Measurements from ENCODE around the gene NEDD4L. TPM values are rescaled to one million over a fixed set of nuclear protein-coding genes. Genes with fewer than 3 reads are reported as not detected.

The NEDD4L gene
- total RNA-seq, 1 experiment from 2014 or later, result 31.7 TPM

DNA sequence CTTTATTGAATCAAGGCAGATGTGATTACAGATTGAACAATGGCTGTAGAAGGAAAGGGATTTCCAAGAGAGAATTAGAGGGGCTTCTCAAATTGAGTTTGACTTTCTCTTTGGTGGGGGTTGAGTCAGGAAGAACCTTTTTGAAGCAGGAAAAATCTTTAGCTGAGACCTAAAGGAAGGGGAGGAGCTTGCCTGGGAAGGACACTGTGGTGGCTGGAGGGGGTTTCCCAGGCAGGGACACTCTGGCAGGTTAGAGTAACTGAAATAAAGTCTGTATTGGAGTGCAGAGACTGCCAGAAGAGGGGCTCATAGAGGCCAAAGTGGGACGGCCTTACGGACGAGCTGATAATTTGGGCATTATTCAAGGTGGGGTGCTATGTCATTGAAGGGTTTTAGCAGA lies 69.3 kb downstream of the NEDD4L start:
- Histone ChIP-seq H3K27ac (no peak overlapping the region), H3K27me3 (replicated peaks) (no peaks in the 10 kb centered on the region), H3K4me3 (no peak overlapping the region), H3K9me3 (replicated peaks) (no peaks in the 10 kb centered on the region), H3K4me1 (replicated peaks) (0 out of 2 replicates have a peak, but pooled peaks cover 6% of the 10 kb centered on the region), H3K36me3 (no peaks in the 10 kb centered on the region)
- no peak for DNase-seq (ENCODE audit: low read depth in 1 of 2, low spot score in 2 of 2)

DNA sequence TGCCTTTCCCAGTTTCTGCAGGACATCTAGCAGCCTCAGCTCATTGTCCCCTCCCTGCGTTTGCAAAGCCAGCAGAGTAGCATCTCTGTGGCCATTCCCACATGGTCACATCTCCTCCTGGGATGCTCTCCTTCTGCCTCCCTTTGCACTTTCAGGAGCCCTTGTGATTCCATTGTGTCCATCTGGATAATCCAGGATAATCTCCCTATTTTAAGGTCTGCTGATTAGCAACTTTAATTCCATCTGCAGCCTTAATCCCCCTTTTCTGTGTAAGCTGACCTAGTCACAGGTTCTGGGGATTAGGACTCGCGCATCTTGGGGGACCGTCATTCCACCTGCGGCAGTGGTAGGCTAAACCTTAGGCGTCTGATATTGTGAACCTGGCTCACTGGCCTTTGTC lies 70.7 kb downstream of the NEDD4L start:
- H3K27me3 ChIP-seq (replicated peaks), result no peaks in the 10 kb centered on the region
- H3K4me1 ChIP-seq (replicated peaks), result 0 out of 2 replicates have a peak, but pooled peaks cover 6% of the 10 kb centered on the region
- H3K36me3 ChIP-seq, result no peaks in the 10 kb centered on the region
- H3K27ac ChIP-seq, result no peak overlapping the region
- H3K9me3 ChIP-seq (replicated peaks), result no peaks in the 10 kb centered on the region
- no peak overlapping the region for H3K4me3 ChIP-seq
- DNase-seq (ENCODE audit: low read depth in 1 of 2, low spot score in 2 of 2), result no peak

DNA sequence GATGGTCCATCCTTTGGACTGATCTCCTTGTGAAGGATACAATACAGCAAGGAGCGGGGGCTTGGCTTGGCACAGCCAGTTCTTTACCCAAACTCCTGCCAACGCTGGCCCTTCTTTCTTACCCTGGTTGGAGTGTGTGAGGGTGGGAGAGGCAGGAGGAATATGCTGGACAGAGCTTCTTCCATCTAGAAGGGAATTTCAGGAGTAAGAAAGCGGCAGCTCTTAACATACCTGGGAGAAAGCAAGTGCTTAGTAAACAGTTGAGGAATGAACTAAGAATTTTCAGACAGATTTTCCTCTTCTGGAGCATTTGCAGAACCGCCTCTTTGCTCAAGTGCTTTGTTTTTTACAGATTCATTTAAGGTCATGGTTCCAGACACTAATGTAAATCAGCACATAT lies 72.8 kb downstream of the NEDD4L start:
- no peaks in the 10 kb centered on the region for H3K9me3 ChIP-seq (replicated peaks)
- no peak for DNase-seq (ENCODE audit: low read depth in 1 of 2, low spot score in 2 of 2)
- H3K4me1 ChIP-seq (replicated peaks), result 0 out of 2 replicates have a peak, but pooled peaks cover 8% of the 10 kb centered on the region

DNA sequence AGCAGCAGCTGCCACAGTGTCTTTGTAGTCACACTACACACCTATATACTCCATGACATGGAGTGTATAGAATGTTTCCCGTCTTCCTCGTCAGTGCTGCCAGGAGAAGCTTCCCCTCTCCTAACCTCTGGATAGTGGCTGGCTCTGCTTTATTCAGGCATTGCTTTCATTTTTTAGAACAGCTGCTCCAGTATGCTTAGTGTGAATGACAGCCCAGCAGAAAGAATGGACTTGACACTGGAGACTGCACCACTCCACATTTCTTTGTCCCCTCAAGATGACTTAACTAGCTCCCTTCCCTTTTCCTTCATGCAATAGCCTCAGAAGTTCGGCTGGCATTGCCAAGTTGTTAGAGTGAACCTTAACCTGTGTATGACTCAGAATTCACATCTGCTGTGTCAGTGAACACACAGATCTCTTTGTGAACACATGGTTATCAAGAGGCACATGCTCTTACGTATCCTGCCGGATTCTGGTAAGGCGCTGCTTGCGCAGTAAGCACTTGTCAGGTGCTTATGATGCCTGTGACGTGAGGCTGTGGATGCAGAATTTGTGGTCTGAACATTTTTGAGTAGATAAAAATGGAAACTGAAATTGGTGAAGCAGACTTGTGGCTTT lies 73.9 kb downstream of the NEDD4L start:
- Histone ChIP-seq H3K4me1 (replicated peaks) (0 out of 2 replicates have a peak, but pooled peaks cover 11% of the 10 kb centered on the region), H3K27ac (no peak overlapping the region), H3K36me3 (no peaks in the 10 kb centered on the region), H3K4me3 (no peak overlapping the region), H3K9me3 (replicated peaks) (no peaks in the 10 kb centered on the region), H3K27me3 (replicated peaks) (no peaks in the 10 kb centered on the region)
- no peak for DNase-seq (ENCODE audit: low read depth in 1 of 2, low spot score in 2 of 2)

More for the DNA sequence above, 72.8 kb downstream of the NEDD4L start:
- H3K4me3 ChIP-seq, result no peak overlapping the region
- H3K36me3 ChIP-seq, result no peaks in the 10 kb centered on the region
- no peaks in the 10 kb centered on the region for H3K27me3 ChIP-seq (replicated peaks)
- H3K27ac ChIP-seq, result no peak overlapping the region

DNA sequence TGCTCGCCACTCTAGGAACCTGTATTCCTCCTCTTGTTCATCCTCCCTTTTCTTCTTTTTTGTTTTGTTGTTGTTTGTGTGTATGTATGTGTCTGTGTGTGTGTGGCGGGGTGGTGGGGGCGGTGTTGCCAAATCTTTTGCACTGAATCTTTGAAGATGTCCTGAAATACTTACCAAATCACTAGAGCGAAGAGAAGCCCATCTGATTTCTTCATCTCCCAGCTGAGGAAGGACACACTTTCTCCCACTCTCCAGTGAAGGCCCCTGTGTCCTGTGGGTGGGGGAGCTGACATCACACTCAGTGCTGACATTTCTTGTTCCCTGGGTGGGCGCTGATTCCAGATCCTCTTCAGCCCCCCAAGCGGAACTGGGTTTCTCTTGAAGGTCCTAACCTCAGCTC lies 74.5 kb downstream of the NEDD4L start:
- no peak for DNase-seq (ENCODE audit: low read depth in 1 of 2, low spot score in 2 of 2)
- Histone ChIP-seq H3K27ac (no peak overlapping the region), H3K36me3 (no peaks in the 10 kb centered on the region), H3K9me3 (replicated peaks) (no peaks in the 10 kb centered on the region), H3K4me1 (replicated peaks) (0 out of 2 replicates have a peak, but pooled peaks cover 11% of the 10 kb centered on the region), H3K27me3 (replicated peaks) (no peaks in the 10 kb centered on the region), H3K4me3 (no peak overlapping the region)

DNA sequence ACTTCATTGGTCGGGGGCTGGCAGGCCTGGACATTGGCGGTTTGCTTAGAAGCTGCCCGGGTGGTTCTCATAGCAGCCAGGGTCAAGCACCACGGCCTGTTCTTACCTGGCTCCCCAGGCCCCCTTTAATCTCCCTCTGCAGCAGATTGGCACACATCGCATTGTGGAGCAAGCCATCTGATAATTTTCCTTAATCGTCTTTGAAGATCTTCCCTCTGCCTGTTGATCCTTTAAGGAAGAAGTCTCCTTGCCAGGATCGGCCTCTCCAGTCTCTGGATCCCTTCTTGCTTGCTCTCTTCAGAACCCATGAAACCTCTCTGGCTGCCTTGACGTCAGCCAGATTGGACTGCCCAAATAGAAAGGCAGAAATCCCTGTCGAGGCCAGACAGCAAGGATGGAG lies 75.8 kb downstream of the NEDD4L start:
- no peak overlapping the region for H3K4me3 ChIP-seq
- H3K4me1 ChIP-seq (replicated peaks), result 0 out of 2 replicates have a peak, but pooled peaks cover 11% of the 10 kb centered on the region
- no peaks in the 10 kb centered on the region for H3K27me3 ChIP-seq (replicated peaks)
- H3K9me3 ChIP-seq (replicated peaks), result no peaks in the 10 kb centered on the region
- H3K36me3 ChIP-seq, result no peaks in the 10 kb centered on the region
- DNase-seq (ENCODE audit: low read depth in 1 of 2, low spot score in 2 of 2), result no peak
- H3K27ac ChIP-seq, result no peak overlapping the region

DNA sequence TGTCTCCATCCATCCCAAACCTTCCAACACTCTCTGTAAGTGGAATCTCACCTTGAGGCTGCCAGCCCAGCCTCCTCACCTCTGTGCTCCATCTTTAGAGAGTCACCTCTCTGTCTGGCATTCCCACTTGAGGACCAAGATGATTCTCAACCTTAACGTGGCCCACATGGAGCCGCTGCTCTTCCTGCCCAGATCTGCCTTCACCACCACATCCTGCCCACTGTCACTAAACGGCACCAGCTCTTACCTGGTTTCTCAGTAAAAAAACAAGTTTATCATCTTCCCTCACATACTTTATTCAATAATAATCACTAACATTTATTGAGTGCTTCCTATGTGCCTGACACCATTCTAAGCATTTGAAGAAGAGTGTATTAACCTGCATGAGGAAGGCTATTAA lies 80.4 kb downstream of the NEDD4L start:
- H3K27me3 ChIP-seq (replicated peaks), result no peaks in the 10 kb centered on the region
- DNase-seq (ENCODE audit: low read depth in 1 of 2, low spot score in 2 of 2), result no peak
- peaks cover 3% of the 10 kb centered on the region; the same call in 1 of the 2 replicates for H3K9me3 ChIP-seq (replicated peaks)
- H3K27ac ChIP-seq, result no peak overlapping the region
- 0 out of 2 replicates have a peak, but pooled peaks cover 5% of the 10 kb centered on the region for H3K4me1 ChIP-seq (replicated peaks)
- H3K4me3 ChIP-seq, result no peak overlapping the region
- no peaks in the 10 kb centered on the region for H3K36me3 ChIP-seq

DNA sequence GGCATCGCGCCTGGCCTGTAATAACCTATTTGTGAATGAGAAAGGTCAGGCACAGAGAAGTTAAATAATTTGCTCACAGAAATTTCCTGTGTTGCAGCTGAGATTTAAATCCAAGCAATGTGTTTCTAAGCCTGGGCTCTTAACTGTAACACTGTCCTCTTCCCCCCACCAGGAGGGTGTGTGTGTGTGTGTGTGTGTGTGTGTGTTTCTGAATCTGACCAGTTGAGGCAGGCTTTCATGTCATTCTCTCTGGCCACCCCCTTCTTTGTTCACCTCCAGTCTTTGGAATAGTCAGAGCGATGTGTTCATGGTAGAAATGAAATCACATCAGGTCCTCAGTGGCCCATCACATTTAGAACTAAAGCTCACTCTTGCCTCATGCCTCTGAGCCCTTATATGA lies 81.2 kb downstream of the NEDD4L start:
- Histone ChIP-seq H3K9me3 (replicated peaks) (peaks cover 3% of the 10 kb centered on the region; the same call in 1 of the 2 replicates), H3K27ac (no peak overlapping the region), H3K36me3 (no peaks in the 10 kb centered on the region), H3K4me1 (replicated peaks) (0 out of 2 replicates have a peak, but pooled peaks cover 5% of the 10 kb centered on the region), H3K27me3 (replicated peaks) (no peaks in the 10 kb centered on the region), H3K4me3 (no peak overlapping the region)
- DNase-seq (ENCODE audit: low read depth in 1 of 2, low spot score in 2 of 2), result no peak

DNA sequence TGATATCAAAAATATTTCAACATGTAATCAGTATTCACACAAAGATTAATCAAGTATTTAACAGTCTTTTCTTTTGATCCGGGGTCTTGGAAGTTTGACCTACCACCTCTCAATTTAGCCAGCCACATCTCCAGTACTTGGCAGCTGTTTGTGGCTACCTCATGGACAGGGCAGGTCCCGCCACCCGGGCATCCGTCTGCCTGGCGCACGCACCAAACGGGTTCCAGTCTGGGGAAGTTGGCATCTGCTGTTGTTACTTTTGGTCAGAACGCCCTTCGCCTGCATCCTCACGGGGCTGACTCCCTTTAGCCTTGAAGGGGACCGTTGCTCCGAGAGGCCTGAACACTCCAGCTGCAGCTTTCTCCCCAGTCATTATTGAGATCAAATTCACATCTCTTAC lies 81.7 kb downstream of the NEDD4L start:
- Histone ChIP-seq H3K36me3 (no peaks in the 10 kb centered on the region), H3K27ac (no peak overlapping the region), H3K27me3 (replicated peaks) (no peaks in the 10 kb centered on the region), H3K4me3 (no peak overlapping the region), H3K9me3 (replicated peaks) (peaks cover 3% of the 10 kb centered on the region; the same call in 1 of the 2 replicates), H3K4me1 (replicated peaks) (0 out of 2 replicates have a peak, but pooled peaks cover 5% of the 10 kb centered on the region)
- DNase-seq (ENCODE audit: low read depth in 1 of 2, low spot score in 2 of 2), result no peak

DNA sequence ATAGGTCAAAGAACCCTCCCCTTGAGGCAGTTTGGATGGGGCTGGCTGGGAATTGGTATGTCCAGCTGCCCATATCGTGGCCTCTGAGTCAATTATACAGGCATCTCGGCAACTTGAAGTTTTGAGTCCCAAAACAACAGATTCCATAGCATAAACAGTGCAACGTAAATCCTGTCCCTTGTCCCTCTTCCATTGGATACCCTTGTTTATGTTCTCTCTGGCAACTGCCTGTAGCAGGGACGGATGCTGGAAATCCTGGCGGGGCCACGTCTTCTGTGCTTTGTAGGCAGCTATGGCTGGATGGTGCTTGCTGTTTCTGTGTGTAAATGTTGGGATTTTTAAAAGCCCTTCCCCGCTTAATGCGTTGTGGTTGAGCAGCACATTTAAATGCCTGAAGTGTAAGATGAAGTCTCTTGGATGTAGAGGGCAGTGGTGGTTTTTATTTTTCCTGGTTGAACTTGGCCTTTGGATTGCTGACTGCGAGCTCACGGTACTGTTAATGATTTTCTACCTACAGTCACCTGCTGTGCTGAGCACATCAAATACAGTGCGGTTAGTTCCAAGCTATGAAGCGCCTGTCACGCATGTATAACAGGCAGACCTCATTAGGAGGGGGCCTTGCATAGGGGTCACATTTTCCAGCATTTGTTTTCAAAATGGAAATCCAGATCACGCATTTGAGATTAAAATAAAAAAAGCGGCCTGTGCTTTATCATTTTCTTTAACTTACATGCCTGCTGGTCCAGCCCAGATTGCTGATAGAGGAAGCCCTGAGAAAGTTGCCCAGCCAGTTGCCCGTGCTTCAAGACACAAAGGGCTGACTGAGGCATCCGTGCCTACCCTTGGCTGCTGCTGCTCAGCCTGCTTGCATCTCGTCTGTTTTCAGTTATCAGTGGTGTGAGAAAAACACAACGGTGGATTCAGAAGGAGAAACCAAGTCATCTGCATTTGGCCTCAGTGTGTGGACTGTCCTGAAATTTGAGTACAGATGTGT lies 84.7 kb downstream of the NEDD4L start:
- no peak for DNase-seq (ENCODE audit: low read depth in 1 of 2, low spot score in 2 of 2)
- Histone ChIP-seq H3K27me3 (replicated peaks) (no peaks in the 10 kb centered on the region), H3K36me3 (no peaks in the 10 kb centered on the region), H3K4me1 (replicated peaks) (no peaks in the 10 kb centered on the region), H3K9me3 (replicated peaks) (peaks cover 3% of the 10 kb centered on the region; the same call in 1 of the 2 replicates), H3K27ac (no peak overlapping the region), H3K4me3 (no peak overlapping the region)

DNA sequence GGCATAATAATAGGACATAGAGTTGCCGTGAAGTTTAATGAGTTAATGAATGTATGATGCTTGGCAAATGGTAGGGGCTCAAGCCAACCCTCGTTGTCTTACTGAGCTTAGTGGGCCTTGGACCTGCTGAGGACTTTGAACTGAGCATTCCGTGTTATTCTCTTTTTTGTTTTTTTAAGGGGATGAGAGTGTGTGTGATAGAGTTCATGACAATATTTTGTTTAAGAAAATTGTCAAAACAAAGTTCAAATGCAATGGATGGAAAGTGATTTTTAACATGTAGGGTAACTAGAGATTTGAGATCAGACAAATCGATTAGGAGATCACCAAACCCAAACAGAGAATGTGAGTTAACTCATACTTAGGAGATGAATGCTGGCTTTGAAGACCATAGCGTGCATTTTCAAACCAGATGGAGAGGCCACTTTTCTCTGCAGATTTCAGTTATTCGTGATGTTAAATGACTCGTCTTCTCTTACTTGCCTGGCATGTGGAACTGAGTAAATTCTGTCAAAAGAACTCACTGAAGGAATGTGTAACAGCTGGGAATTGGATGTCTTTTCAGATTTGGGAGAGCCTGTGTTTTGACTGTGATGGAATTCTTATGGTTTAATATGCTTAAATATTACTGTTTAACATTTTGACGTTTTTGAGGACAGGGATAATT lies 88.7 kb downstream of the NEDD4L start:
- Histone ChIP-seq H3K9me3 (replicated peaks) (peaks cover 3% of the 10 kb centered on the region; the same call in 1 of the 2 replicates), H3K4me1 (replicated peaks) (peaks cover 14% of the 10 kb centered on the region), H3K27me3 (replicated peaks) (no peaks in the 10 kb centered on the region), H3K36me3 (no peaks in the 10 kb centered on the region), H3K27ac (no peak overlapping the region), H3K4me3 (no peak overlapping the region)
- DNase-seq (ENCODE audit: low read depth in 1 of 2, low spot score in 2 of 2), result no peak

DNA sequence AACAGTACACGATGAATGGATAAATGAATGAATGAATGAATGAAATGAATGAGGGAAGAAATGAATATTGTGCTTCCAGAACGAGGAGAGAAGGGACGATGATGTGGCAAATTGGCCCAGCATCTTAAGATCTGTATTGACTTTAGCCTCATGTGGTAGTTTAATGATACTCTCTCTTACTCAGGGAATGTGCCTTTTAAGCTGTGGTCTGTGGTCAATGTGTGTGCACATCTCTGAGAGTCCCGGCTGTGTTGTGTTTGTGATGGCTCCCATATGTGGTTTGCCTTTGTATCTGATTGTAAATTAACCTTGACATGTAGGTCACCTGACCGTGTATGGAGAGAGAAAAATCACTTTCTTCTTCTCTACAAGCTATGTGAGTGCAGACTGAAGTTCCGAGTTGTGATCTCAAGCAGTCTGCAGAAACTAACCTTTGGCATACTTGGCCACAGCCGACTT lies 91.2 kb downstream of the NEDD4L start:
- H3K4me3 ChIP-seq, result no peak overlapping the region

DNA sequence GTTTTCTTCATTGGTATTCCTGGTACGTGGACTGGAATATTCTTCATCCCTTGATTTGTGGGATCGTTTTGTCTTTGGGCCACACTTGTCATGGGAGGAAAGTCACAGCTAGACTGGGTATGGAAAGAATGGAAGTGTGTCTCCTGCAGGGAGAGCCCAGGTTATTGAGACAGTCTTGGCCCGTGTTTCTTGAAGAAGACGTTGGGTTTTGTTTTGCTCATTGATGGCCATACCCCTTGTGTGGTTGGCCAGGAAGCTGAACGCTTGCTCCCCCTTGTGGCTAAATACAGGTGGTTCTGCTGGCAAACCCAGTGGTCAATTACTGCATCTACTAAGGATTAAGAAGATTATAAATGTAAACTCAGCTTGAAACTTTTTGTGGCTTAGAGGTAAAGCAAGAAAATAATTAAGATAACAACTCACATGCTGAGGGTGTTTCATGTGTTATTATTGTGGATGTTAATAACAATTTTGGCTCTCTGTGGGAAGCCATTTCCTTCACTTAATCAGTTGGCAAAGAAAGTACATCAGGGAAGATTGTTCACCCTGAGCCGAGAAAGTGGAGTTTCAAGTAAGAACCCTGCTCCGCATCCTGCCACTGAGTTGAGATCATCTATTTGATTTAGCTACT lies 91.8 kb downstream of the NEDD4L start:
- DNase-seq (ENCODE audit: low read depth in 1 of 2, low spot score in 2 of 2), result peak; percentile 59 to 60
- no peaks in the 10 kb centered on the region for H3K36me3 ChIP-seq
- no peaks in the 10 kb centered on the region for H3K27me3 ChIP-seq (replicated peaks)
- H3K9me3 ChIP-seq (replicated peaks), result no peaks in the 10 kb centered on the region
- H3K4me1 ChIP-seq (replicated peaks), result peaks cover 16% of the 10 kb centered on the region
- no peak overlapping the region for H3K27ac ChIP-seq
- no peak overlapping the region for H3K4me3 ChIP-seq

More for the DNA sequence above, 91.2 kb downstream of the NEDD4L start:
- H3K36me3 ChIP-seq, result no peaks in the 10 kb centered on the region
- H3K9me3 ChIP-seq (replicated peaks), result no peaks in the 10 kb centered on the region
- H3K27ac ChIP-seq, result no peak overlapping the region
- H3K4me1 ChIP-seq (replicated peaks), result peaks cover 16% of the 10 kb centered on the region
- peak in 1 of 2 experiments; percentile 29 for DNase-seq (ENCODE audit: low read depth in 1 of 2, low spot score in 2 of 2)
- H3K27me3 ChIP-seq (replicated peaks), result no peaks in the 10 kb centered on the region

Measured in SJSA1 (cell line).